Naive thymus-derived CD4-positive, alpha-beta T cell (primary cell): ENCODE measurements around the gene RRAGB. TPM values are rescaled to one million over a fixed set of nuclear protein-coding genes. Genes with fewer than 3 reads are reported as not detected.

ENCODE experiments used
- ATAC-seq: fragments of 150-1000 bp; cut with Tn5 transposase; 2 replicates; pipeline ENCODE4 v1.10.0; 2021; ENCODE audit warnings: mild to moderate bottlenecking, moderate library complexity
- CTCF ChIA-PET: fragments of 350-600 bp; sonication (Branson Sonifier 250); formaldehyde crosslinking; loops from one replicate; lab custom pipeline; 2021; ENCODE audit warnings: antibody characterized with exemption; lab: Charles Lee
- POLR2A ChIA-PET: fragments of 350-600 bp; sonication (Branson Sonifier 250); formaldehyde crosslinking; loops from one replicate; lab custom pipeline; 2021; ENCODE audit warnings: antibody characterized with exemption, inconsistent platforms; lab: Charles Lee
- DNase-seq, 9 donors: peaks; one replicate each; pipeline versions ENCODE4 v3.0.0 to v3.0.0-alpha.2; 2020 to 2022; ENCODE audit warnings: mixed read lengths in 1 of 9
- H3K27ac ChIP-seq: one replicate; pipeline ENCODE4 v1.7.0; 2013; ENCODE audit warnings: mild to moderate bottlenecking, low read depth, low read length, moderate library complexity
- H3K27me3 ChIP-seq, 2 donors: one replicate each; pipeline ENCODE4 v1.7.0; 2013; ENCODE audit warnings: low read length in 2 of 2, mild to moderate bottlenecking in 2 of 2, moderate library complexity in 2 of 2; ENCODE audit not compliant: control insufficient read depth in 2 of 2, insufficient read depth in 2 of 2
- H3K36me3 ChIP-seq, 3 experiments: 1 replicate in 2 of 3; 2 replicates in 1 of 3; pipeline ENCODE4 v1.7.0; 2013; ENCODE audit warnings: low read length in 3 of 3, mild to moderate bottlenecking in 3 of 3, moderate library complexity in 1 of 3; ENCODE audit not compliant: insufficient read depth in 3 of 3, control insufficient read depth in 2 of 3
- H3K4me1 ChIP-seq, 2 donors: one replicate each; pipeline ENCODE4 v1.7.0; 2013; ENCODE audit warnings: low read length in 2 of 2, mild to moderate bottlenecking in 2 of 2, moderate library complexity in 1 of 2; ENCODE audit not compliant: control insufficient read depth in 2 of 2, insufficient read depth in 2 of 2
- H3K4me3 ChIP-seq: 2 replicates; pipeline ENCODE4 v1.7.0; 2013; ENCODE audit warnings: mild to moderate bottlenecking, low read length
- H3K9me3 ChIP-seq, 3 experiments: 1 replicate in 2 of 3; 2 replicates in 1 of 3; pipeline ENCODE4 v1.7.0; 2013; ENCODE audit warnings: low read length in 3 of 3; ENCODE audit not compliant: control insufficient read depth in 2 of 3
- H3K27ac Mint-ChIP-seq, 9 donors: one replicate each; pipeline ENCODE4 v1.8.0; 2020 to 2022; ENCODE audit warnings: mixed read lengths in 9 of 9, mild to moderate bottlenecking in 8 of 9, moderate library complexity in 5 of 9, inconsistent platforms in 2 of 9
- H3K27me3 Mint-ChIP-seq, 5 donors: one replicate each; pipeline ENCODE4 v1.8.0; 2021 to 2022; ENCODE audit warnings: mixed read lengths in 5 of 5, mild to moderate bottlenecking in 1 of 5
- H3K36me3 Mint-ChIP-seq, 5 donors: one replicate each; pipeline ENCODE4 v1.8.0; 2020 to 2022; ENCODE audit warnings: mixed read lengths in 5 of 5, mild to moderate bottlenecking in 3 of 5, inconsistent platforms in 1 of 5
- H3K4me1 Mint-ChIP-seq, 7 donors: one replicate each; pipeline ENCODE4 v1.8.0; 2020 to 2022; ENCODE audit warnings: mixed read lengths in 7 of 7, mild to moderate bottlenecking in 3 of 7, inconsistent platforms in 1 of 7
- H3K4me3 Mint-ChIP-seq, 10 donors: one replicate each; pipeline ENCODE4 v1.8.0; 2020 to 2022; ENCODE audit warnings: mild to moderate bottlenecking in 10 of 10, mixed read lengths in 10 of 10, moderate library complexity in 6 of 10, inconsistent platforms in 2 of 10
- H3K9me3 Mint-ChIP-seq, 11 donors: one replicate each; pipeline ENCODE4 v1.8.0; 2020 to 2022; ENCODE audit warnings: mixed read lengths in 11 of 11, mild to moderate bottlenecking in 4 of 11, inconsistent platforms in 1 of 11, moderate library complexity in 1 of 11
- intact Hi-C, 2 donors: fragments of 100-400 bp; cut with micrococcal nuclease; formaldehyde crosslinking; loops; one replicate each; pipeline ENCODE4 v1.15.1; 2023
- polyA plus RNA-seq, 2 donors: library from polyadenylated mRNA; unstranded; fragments of 300-500 nt; fragmentation: Illumina TruSeq; gene quantifications; one replicate each; pipeline ENCODE4 v1.2.3, GENCODE V29; 2021
- total RNA-seq, 6 experiments: library from RNA in 5 of 6; stranded (reverse) in 5 of 6; gene quantifications; 1 replicate in 5 of 6; 2 replicates in 1 of 6; pipeline ENCODE4 v1.2.3 and lab custom pipeline; 2021 to 2026

RRAGB gene
- total and polyA plus RNA-seq, 7 experiments from 2014 or later: 11.9 to 19.7 (median 14.3) TPM

- H3K9me3 Mint-ChIP-seq: peaks cover 3 to 32% (median 7%) of the 10 kb centered on the region in 11 donors
- intact Hi-C loops: no loop called here
- no peaks in the 10 kb centered on the region for H3K9me3 ChIP-seq
- ATAC-seq: no peak
- H3K4me1 ChIP-seq: no peaks in the 10 kb centered on the region
- no peak overlapping the region for H3K4me3 Mint-ChIP-seq
- POLR2A ChIA-PET: no interaction called here
- H3K27me3 ChIP-seq: no peaks in the 10 kb centered on the region
- H3K36me3 ChIP-seq: no peaks in the 10 kb centered on the region
- H3K27ac ChIP-seq: no peak overlapping the region
- no peaks in the 10 kb centered on the region for H3K27me3 Mint-ChIP-seq
- H3K27ac Mint-ChIP-seq: no peak overlapping the region
- H3K36me3 Mint-ChIP-seq: peaks cover 4 to 36% (median 17%) of the 10 kb centered on the region in 5 donors
- DNase-seq: no peak
- CTCF ChIA-PET: no interaction called here
- H3K4me1 Mint-ChIP-seq: peaks cover 0 to 5% (median 0%) of the 10 kb centered on the region in 7 donors
- no peak overlapping the region for H3K4me3 ChIP-seq
Observed at GRCh38 chrX:55777596-55777995, 60.0 kb downstream of the RRAGB start.

GRCh38 chrX:55778322-55778721, 60.8 kb downstream of the RRAGB start:
- no peaks in the 10 kb centered on the region for H3K27me3 ChIP-seq
- no peaks in the 10 kb centered on the region for H3K36me3 ChIP-seq
- Mint-ChIP-seq H3K4me3 (no peak overlapping the region), H3K4me1 (peaks cover 0 to 4% (median 0%) of the 10 kb centered on the region in 7 donors), H3K27ac (no peak overlapping the region), H3K36me3 (peaks cover 4 to 33% (median 13%) of the 10 kb centered on the region in 5 donors), H3K27me3 (no peaks in the 10 kb centered on the region), H3K9me3 (peaks cover 2 to 27% (median 8%) of the 10 kb centered on the region in 11 donors)
- no peak overlapping the region for H3K4me3 ChIP-seq
- DNase-seq (no peak), ATAC-seq (no peak)
- H3K27ac ChIP-seq: no peak overlapping the region
- CTCF ChIA-PET: no interaction called here
- POLR2A ChIA-PET: no interaction called here
- no peaks in the 10 kb centered on the region for H3K9me3 ChIP-seq
- H3K4me1 ChIP-seq: no peaks in the 10 kb centered on the region
- intact Hi-C loops: no loop called here

DNA sequence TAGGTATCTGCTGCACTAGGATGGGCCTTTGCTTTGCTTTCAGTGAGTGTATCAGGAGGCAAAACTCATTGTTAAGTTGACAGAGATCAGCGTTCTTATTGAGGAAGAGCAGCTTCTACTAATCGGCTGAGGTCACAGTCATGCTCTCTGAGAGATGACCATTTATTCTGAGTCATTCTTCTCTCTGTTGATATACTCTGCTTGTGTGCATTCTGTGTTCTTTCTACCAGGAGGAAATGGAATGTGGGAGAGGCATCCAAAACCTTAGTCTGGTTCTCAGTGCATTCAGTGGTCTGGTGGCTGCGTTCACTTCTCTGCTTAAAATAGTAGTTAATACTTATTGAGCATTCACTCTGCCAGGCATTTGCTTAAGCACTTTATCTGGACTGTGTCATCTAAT, 66.2 kb downstream of the RRAGB start:
- POLR2A ChIA-PET: no interaction called here
- H3K36me3 Mint-ChIP-seq: peaks cover 0 to 4% (median 0%) of the 10 kb centered on the region in 5 donors
- Histone ChIP-seq H3K9me3 (no peaks in the 10 kb centered on the region), H3K27ac (no peak overlapping the region), H3K36me3 (no peaks in the 10 kb centered on the region), H3K27me3 (no peaks in the 10 kb centered on the region), H3K4me3 (no peak overlapping the region), H3K4me1 (no peaks in the 10 kb centered on the region)
- intact Hi-C loops: no loop called here
- no peaks in the 10 kb centered on the region for H3K27me3 Mint-ChIP-seq
- ATAC-seq (no peak), DNase-seq (no peak)
- H3K4me3 Mint-ChIP-seq: no peak overlapping the region
- H3K27ac Mint-ChIP-seq: no peak overlapping the region
- CTCF ChIA-PET: no interaction called here
- H3K4me1 Mint-ChIP-seq: no peaks in the 10 kb centered on the region
- H3K9me3 Mint-ChIP-seq: peaks cover 2 to 30% (median 11%) of the 10 kb centered on the region in 11 donors

- Histone ChIP-seq H3K27me3 (no peaks in the 10 kb centered on the region), H3K36me3 (no peaks in the 10 kb centered on the region), H3K4me1 (no peaks in the 10 kb centered on the region), H3K27ac (no peak overlapping the region), H3K4me3 (no peak overlapping the region), H3K9me3 (no peaks in the 10 kb centered on the region)
- H3K9me3 Mint-ChIP-seq: peaks cover 0 to 16% (median 2%) of the 10 kb centered on the region in 11 donors
- ChIA-PET POLR2A (no interaction called here), CTCF (no interaction called here)
- intact Hi-C loops: no loop called here
- no peak for ATAC-seq
- H3K36me3 Mint-ChIP-seq: peaks cover 0 to 4% (median 0%) of the 10 kb centered on the region in 5 donors
- no peak for DNase-seq
- no peaks in the 10 kb centered on the region for H3K4me1 Mint-ChIP-seq
- no peak overlapping the region for H3K4me3 Mint-ChIP-seq
- H3K27ac Mint-ChIP-seq: no peak overlapping the region
- no peaks in the 10 kb centered on the region for H3K27me3 Mint-ChIP-seq
Observed at GRCh38 chrX:55787063-55787462, 69.5 kb downstream of the RRAGB start.

DNA sequence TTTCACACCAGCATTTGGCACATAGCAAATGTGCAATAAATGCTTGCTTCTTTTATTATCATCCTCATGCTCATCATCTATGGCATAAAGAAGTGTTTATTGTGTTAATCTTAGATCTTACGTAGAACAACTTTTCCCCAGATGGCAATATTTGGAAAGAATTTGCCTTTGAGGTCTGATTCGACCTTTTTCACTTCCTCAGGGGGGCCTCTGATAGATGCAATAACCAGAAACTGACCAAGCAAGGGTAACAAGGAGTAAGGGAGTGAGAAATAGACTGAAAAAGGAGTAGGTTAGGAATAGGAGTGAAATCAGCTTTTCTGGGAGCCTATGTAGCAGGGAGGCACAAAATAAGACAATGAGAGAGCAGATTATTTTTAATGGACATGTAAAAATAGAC, 70.2 kb downstream of the RRAGB start:
- ATAC-seq: no peak
- Histone ChIP-seq H3K36me3 (no peaks in the 10 kb centered on the region), H3K27me3 (no peaks in the 10 kb centered on the region), H3K4me1 (no peaks in the 10 kb centered on the region), H3K9me3 (no peaks in the 10 kb centered on the region), H3K27ac (no peak overlapping the region), H3K4me3 (no peak overlapping the region)
- DNase-seq: no peak
- Mint-ChIP-seq H3K9me3 (peaks cover 0 to 11% (median 2%) of the 10 kb centered on the region in 11 donors), H3K27ac (no peak overlapping the region), H3K36me3 (peaks cover 0 to 4% (median 0%) of the 10 kb centered on the region in 5 donors), H3K4me1 (no peaks in the 10 kb centered on the region), H3K4me3 (no peak overlapping the region), H3K27me3 (no peaks in the 10 kb centered on the region)
- ChIA-PET POLR2A (no interaction called here), CTCF (no interaction called here)
- intact Hi-C loops: no loop called here

DNA sequence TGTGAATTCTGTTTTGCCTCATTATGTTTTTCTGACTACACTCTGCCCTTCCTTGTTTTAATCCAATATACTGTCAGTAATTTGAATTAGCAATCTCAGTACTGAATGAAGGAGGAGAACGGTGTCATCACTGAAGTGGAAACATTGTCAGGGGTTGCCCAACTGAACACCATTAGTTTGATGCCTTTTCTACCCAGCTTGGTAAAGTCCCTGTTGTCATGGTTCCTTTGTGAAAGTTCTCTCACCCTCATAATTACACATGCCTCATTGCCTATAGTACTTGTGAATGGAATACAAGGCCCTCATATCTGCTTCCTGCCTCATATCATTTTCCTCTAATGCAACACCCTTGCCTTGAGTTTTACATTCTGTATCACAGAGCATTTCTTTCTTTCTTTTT, 76.9 kb downstream of the RRAGB start:
- no peaks in the 10 kb centered on the region for H3K9me3 Mint-ChIP-seq
- intact Hi-C loops: no loop called here

DNA sequence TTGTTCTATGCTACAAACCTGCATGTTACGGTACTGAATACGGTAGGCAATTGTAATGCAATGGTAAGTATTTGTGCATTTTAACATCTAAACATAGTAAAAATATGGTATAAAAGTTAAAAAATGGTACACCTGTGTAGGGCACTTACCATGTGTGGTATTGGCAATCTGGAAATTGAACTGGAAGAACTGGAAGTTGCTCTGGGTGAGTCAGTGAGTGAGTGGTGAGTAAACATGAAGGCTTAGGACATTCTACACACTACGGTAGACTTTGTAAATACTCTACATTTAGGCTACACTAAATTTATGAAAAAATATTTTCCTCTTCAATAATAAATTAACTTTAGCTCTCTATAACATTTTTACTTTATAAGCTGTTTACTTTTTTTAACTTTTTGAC, 78.9 kb downstream of the RRAGB start:
- Mint-ChIP-seq H3K9me3 (no peaks in the 10 kb centered on the region), H3K4me1 (no peaks in the 10 kb centered on the region), H3K27ac (no peak overlapping the region), H3K36me3 (no peaks in the 10 kb centered on the region), H3K4me3 (no peak overlapping the region), H3K27me3 (no peaks in the 10 kb centered on the region)
- DNase-seq (no peak), ATAC-seq (no peak)
- intact Hi-C loops: no loop called here
- CTCF ChIA-PET: no interaction called here
- POLR2A ChIA-PET: no interaction called here
- H3K9me3 ChIP-seq: no peaks in the 10 kb centered on the region
- H3K27ac ChIP-seq: no peak overlapping the region
- H3K27me3 ChIP-seq: no peaks in the 10 kb centered on the region
- H3K4me3 ChIP-seq: no peak overlapping the region
- no peaks in the 10 kb centered on the region for H3K4me1 ChIP-seq
- H3K36me3 ChIP-seq: no peaks in the 10 kb centered on the region

More for the DNA sequence above, 76.9 kb downstream of the RRAGB start:
- H3K27ac Mint-ChIP-seq: no peak overlapping the region
- ChIA-PET POLR2A (no interaction called here), CTCF (no interaction called here)
- no peaks in the 10 kb centered on the region for H3K27me3 ChIP-seq
- H3K4me3 ChIP-seq: no peak overlapping the region
- no peak overlapping the region for H3K27ac ChIP-seq
- no peaks in the 10 kb centered on the region for H3K4me1 ChIP-seq
- no peaks in the 10 kb centered on the region for H3K9me3 ChIP-seq
- no peaks in the 10 kb centered on the region for H3K36me3 Mint-ChIP-seq
- H3K27me3 Mint-ChIP-seq: no peaks in the 10 kb centered on the region
- no peak overlapping the region for H3K4me3 Mint-ChIP-seq
- no peak for ATAC-seq
- no peaks in the 10 kb centered on the region for H3K4me1 Mint-ChIP-seq
- H3K36me3 ChIP-seq: no peaks in the 10 kb centered on the region
- no peak for DNase-seq
